Measurements from ENCODE around the gene KCNF1. TPM values are rescaled to one million over a fixed set of nuclear protein-coding genes. Genes with fewer than 3 reads are reported as not detected.

KCNF1 gene
- total and polyA plus RNA-seq, 2 of the 8 experiments (the other 6 are each of a cell fraction or from before 2014, with no cell fraction given): 0.48 to 1.5 TPM

DNA sequence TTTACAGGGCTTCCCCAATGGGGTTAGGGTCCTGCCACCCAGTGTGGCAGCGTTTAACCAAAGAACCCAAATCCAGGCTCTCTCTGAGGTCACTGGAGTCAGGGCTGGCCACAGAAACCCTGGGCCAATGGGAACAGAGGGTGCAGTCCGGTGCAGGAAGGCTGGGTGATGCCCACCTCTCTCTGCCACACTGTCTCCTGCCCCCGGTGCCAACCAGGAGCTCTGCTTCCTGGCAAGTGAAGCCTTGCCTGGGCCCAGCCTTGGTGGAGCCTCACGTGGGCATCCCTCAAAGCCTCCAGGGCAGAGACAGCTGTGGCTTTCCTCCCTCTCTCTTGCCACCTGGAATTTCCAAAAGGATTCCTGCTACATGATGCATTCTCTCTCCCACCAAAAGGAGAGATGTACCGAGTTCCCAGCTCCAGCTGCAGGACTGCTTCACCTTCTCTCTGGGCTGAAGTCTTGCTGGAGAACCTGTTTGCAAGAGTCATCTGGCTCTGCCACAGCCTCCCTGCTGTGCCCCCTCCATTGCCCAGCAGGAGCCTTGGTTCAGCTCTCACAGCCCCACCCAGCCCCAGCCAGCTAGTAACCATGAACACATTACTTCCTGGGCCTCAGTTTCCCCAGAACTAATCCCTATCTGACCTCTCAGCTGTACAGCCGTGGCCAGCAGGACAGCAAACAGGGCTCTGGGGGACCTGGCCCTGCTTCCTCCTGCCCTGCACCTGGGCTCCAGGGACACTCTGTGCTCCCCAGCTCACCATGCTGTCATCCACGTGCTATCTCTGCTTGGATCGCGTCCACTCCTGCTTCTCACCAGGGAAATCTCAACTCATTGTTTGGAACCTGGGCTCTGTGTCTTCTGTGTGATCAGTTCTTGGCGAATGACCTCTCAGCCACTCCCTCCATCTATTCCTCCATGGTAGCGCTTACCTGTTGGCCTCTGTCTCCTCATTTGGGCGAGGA, 43.4 kb downstream of the KCNF1 start:
- CTCF ChIA-PET (ENCODE audit: partially characterized antibody): interaction anchor here (0.9 to 1.6 kb wide), 6 partner anchors 8 to 170 kb away, joined by 3 to 6 read pairs (median 3); partner anchors contain the start of gene KCNF1

More for the DNA sequence above, 43.4 kb downstream of the KCNF1 start:
- H2AK5ac ChIP-seq (ENCODE audit: low read depth, low read length): no peak overlapping the region
- no peak overlapping the region for H3K4me3 ChIP-seq (ENCODE audit: extremely low read depth in 1 of 4, insufficient read depth in 2 of 4, low read depth in 3 of 4, low read length in 4 of 4)
- no peaks in the 10 kb centered on the region for H3K27me3 ChIP-seq (replicated peaks in 1 of 4; ENCODE audit: control insufficient read depth in 3 of 4, extremely low read depth in 1 of 4, insufficient read depth in 3 of 4, low read length in 3 of 4)
- no peak overlapping the region for H2AFZ ChIP-seq (ENCODE audit: low read length)
- H2BK20ac ChIP-seq (ENCODE audit: low read length): no peak overlapping the region
- no peaks in the 10 kb centered on the region for H3K36me3 ChIP-seq (ENCODE audit: control insufficient read depth in 2 of 4, insufficient read depth in 4 of 4, low read length in 3 of 4)
- H4K5ac ChIP-seq (ENCODE audit: insufficient read length, low read depth, low read length): no peak overlapping the region
- H3K18ac ChIP-seq (ENCODE audit: extremely low read depth, low read length): no peak overlapping the region
- H3K4me1 ChIP-seq (replicated peaks in 1 of 4; ENCODE audit: control insufficient read depth in 3 of 4, insufficient read depth in 4 of 4, low read length in 3 of 4): no peaks in the 10 kb centered on the region
- no peaks in the 10 kb centered on the region for H4K20me1 ChIP-seq (replicated peaks in 1 of 2; ENCODE audit: control insufficient read depth in 1 of 2, insufficient read depth in 2 of 2, low read length in 2 of 2)
- no peak for FAIRE-seq
- no peaks in the 10 kb centered on the region for H3K79me2 ChIP-seq (ENCODE audit: control insufficient read depth in 1 of 2, insufficient read depth in 2 of 2, low read length in 2 of 2)
- H2BK12ac ChIP-seq (ENCODE audit: low read depth, low read length): no peak overlapping the region
- no peaks in the 10 kb centered on the region for H3K9me3 ChIP-seq (ENCODE audit: insufficient read depth in 2 of 2, low read depth in 1 of 2, low read length in 1 of 2)
- no peak overlapping the region for H3K4ac ChIP-seq (replicated peaks; ENCODE audit: insufficient read length, low read depth, low read length)
- H2BK5ac ChIP-seq (ENCODE audit: low read depth, low read length): no peak overlapping the region
- no peak overlapping the region for H3K56ac ChIP-seq (replicated peaks; ENCODE audit: insufficient read length, low read depth, low read length)
- POLR2A ChIA-PET (ENCODE audit: partially characterized antibody): no interaction called here
- H3K9ac ChIP-seq (replicated peaks in 1 of 4; ENCODE audit: extremely low read depth in 1 of 4, low read depth in 3 of 4, low read length in 3 of 4): no peak overlapping the region
- H2BK15ac ChIP-seq (ENCODE audit: low read length): no peak overlapping the region
- peaks cover 5% of the 10 kb centered on the region; the same call in 1 of the 2 replicates for H3K23me2 ChIP-seq (ENCODE audit: low read depth, low read length)
- H4K8ac ChIP-seq (ENCODE audit: extremely low read depth, insufficient read depth, low read length): no peak overlapping the region; the same call in 1 of the 2 replicates
- no peaks in the 10 kb centered on the region for H3K79me1 ChIP-seq (ENCODE audit: low read depth, low read length)
- TF ChIP-seq CBX5 (IDR thresholded peaks at IDR 0.05; ENCODE audit: low read depth, low read length) (no peak), ZNF274 (IDR thresholded peaks at IDR 0.05; ENCODE audit: borderline replicate concordance, extremely low read depth, low read length) (no peak), CBX8 (IDR thresholded peaks at IDR 0.05; ENCODE audit: borderline replicate concordance, low read depth, low read length) (no peak), KDM4A (IDR thresholded peaks at IDR 0.05; ENCODE audit: low read depth, low read length, severe bottlenecking) (no peak)
- WGBS, 2 experiments (ENCODE audit: extremely low coverage in 1 of 2, insufficient coverage in 1 of 2, insufficient read length in 1 of 2, insufficient replicate concordance in 2 of 2, low coverage in 1 of 2, low lambda C conversion rate in 2 of 2, missing lambda C conversion rate in 1 of 2): 91% methylated on average over 12 of the region's 12 CpGs; no CpG with 5 or more reads in 1 of the 2 experiments
- no peak overlapping the region for H3K14ac ChIP-seq (ENCODE audit: insufficient read length)
- DNase-seq (ENCODE audit: low read depth in 1 of 2, low spot score in 2 of 2): no peak
- H4K91ac ChIP-seq (replicated peaks; ENCODE audit: insufficient read length, low read length): no peak overlapping the region
- H2BK120ac ChIP-seq (replicated peaks; ENCODE audit: low read depth, low read length): no peak overlapping the region
- H3K27ac ChIP-seq (ENCODE audit: low read depth, low read length): no peak overlapping the region
- H3K23ac ChIP-seq (ENCODE audit: insufficient read length): no peak overlapping the region
- H3K4me2 ChIP-seq (ENCODE audit: insufficient read depth in 1 of 2, low read depth in 2 of 2, low read length in 2 of 2): no peak overlapping the region
